ENCODE measurements around the gene TPH2.

GRCh38 chr12:71994715-71995114 lies 56.1 kb downstream of the TPH2 start:
- no peak for TF ChIP-seq EP300 (IDR thresholded peaks at IDR 0.05)
- no peak for TF ChIP-seq CTCF (IDR thresholded peaks at IDR 0.05)
